BE2C (cell line): Measurements from ENCODE around the gene CENPQ.
"Not testable (repeated sequence)": the region's sequence is repeated elsewhere in the genome, so short reads cannot be mapped to it uniquely, and the experiment has no call there.

Experiments
- DNase-seq: peaks from one replicate; pipeline ENCODE4 v3.0.0-alpha.2; 2020
- H3K27me3 ChIP-seq: fragments of 250-450 bp; sonication (Bioruptor Pico); 2 replicates; pipeline ENCODE4 v1.5.1; 2020; ENCODE audit warnings: mild to moderate bottlenecking
- H3K36me3 ChIP-seq: fragments of 250-450 bp; sonication (Bioruptor Pico); 2 replicates; pipeline ENCODE4 v1.5.1; 2020; ENCODE audit warnings: mild to moderate bottlenecking
- H3K4me1 ChIP-seq: fragments of 250-450 bp; sonication (Bioruptor Pico); 2 replicates; pipeline ENCODE4 v1.5.1; 2020
- H3K4me3 ChIP-seq: 2 replicates; pipeline ENCODE4 v1.5.1; 2011; ENCODE audit warnings: low read depth, low read length
- H3K9me3 ChIP-seq: fragments of 250-450 bp; sonication (Bioruptor Pico); 2 replicates; pipeline ENCODE4 v1.5.1; 2020
- TF ChIP-seq, protein P1 (sequence below): IDR thresholded peaks from 2 replicates; pipeline ENCODE4 v1.5.1; 2012; ENCODE audit warnings: mild to moderate bottlenecking, low read depth, low read length

The CENPQ gene

DNA sequence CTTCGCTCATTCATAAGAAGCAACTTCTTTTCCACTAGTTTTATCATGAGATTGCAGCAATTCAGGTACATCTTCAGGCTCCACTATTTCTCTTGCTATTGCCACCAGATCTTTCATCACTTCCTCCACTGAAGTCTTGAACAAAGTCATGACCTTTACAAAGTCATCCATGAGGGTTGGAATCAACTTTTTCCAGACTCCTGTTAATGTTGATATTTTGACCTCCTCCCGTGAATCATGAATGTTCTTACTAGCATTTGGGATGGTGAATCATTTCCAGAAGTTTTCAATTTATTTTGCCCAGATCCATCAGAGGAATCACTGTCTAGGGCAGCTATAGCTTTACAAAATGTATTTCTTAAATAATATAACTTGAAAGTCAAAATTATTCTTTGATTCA lies 1.5 kb downstream of the CENPQ start:
- no peak for DNase-seq
- Histone ChIP-seq H3K9me3 (no peaks in the 10 kb centered on the region), H3K4me1 (no peaks in the 10 kb centered on the region), H3K27me3 (no peaks in the 10 kb centered on the region), H3K4me3 (no peak overlapping the region), H3K36me3 (no peaks in the 10 kb centered on the region)
- TF ChIP-seq, protein P1, sequence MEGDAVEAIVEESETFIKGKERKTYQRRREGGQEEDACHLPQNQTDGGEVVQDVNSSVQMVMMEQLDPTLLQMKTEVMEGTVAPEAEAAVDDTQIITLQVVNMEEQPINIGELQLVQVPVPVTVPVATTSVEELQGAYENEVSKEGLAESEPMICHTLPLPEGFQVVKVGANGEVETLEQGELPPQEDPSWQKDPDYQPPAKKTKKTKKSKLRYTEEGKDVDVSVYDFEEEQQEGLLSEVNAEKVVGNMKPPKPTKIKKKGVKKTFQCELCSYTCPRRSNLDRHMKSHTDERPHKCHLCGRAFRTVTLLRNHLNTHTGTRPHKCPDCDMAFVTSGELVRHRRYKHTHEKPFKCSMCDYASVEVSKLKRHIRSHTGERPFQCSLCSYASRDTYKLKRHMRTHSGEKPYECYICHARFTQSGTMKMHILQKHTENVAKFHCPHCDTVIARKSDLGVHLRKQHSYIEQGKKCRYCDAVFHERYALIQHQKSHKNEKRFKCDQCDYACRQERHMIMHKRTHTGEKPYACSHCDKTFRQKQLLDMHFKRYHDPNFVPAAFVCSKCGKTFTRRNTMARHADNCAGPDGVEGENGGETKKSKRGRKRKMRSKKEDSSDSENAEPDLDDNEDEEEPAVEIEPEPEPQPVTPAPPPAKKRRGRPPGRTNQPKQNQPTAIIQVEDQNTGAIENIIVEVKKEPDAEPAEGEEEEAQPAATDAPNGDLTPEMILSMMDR, result no peak

DNA sequence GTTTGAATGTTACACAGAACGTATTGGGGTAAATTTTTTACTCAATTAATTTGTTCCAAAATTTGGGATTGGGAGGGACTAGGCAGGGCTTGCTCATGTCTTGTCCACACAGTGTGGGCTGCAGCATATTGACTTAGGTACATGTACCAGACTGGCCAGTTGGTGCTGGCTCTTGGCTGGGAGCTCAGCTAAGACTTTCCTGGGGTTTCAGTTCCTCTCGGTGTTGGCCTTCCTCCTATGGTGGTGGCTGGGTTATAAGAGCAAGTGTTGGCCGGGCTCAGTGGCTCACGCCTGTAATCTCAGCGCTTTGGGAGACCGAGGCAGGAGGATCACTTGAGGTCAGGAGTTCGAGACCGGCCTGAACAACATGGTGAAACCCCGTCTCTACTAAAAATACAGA lies 4.9 kb downstream of the CENPQ start:
- DNase-seq, result no peak
- TF ChIP-seq, protein P1, result no peak

DNA sequence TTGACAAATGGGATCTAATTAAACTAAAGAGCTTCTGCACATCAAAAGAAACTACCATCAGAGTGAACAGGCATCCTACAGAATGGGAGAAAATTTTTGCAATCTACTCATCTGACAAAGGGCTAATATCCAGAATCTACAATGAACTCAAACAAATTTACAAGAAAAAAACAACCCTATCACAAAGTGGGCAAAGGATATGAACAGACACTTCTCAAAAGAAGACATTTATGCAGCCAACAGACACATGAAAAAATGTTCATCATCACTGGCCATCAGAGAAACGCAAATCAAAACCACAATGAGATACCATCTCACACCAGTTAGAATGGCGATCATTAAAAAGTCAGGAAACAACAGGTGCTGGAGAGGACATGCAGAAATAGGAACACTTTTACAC lies 13.4 kb downstream of the CENPQ start:
- H3K4me3 ChIP-seq, H3K27me3 ChIP-seq, H3K9me3 ChIP-seq, DNase-seq, H3K4me1 ChIP-seq: not testable (repeated sequence)
- H3K36me3 ChIP-seq, result peaks cover 23% of the 10 kb centered on the region

More for the DNA sequence above, 4.9 kb downstream of the CENPQ start:
- no peaks in the 10 kb centered on the region for H3K9me3 ChIP-seq
- H3K27me3 ChIP-seq, result no peaks in the 10 kb centered on the region
- peaks cover 9% of the 10 kb centered on the region for H3K36me3 ChIP-seq
- H3K4me3 ChIP-seq, result no peak overlapping the region
- no peaks in the 10 kb centered on the region for H3K4me1 ChIP-seq

DNA sequence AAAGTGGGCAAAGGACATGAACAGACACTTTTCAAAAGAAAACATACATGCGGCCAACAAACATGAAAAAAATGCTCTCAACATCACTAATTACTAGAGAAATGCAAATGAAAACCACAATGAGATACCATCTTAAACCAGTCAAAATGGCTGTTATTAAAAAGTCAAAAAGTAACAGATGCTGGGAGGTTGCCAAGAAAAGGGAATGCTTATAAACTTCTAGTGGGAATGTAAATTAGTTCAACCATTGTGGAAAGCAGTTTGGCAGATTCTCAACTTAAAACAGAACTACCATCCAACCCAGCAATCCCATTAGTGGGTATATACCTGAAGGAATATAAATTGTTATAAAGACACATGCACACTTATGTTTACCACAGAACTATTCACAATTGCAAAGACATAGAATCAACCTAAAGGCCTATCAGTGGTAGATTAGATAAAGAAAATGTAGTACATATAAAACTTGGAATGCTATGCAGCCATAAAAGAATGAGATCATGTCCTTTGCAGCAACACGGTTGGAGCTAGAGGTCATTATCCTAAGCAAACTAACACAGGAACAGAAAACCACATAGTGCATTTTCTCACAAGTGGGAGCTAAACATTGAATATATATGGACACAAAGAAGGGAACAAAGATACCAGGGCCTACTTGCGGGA lies 16.3 kb downstream of the CENPQ start:
- H3K4me3 ChIP-seq, result no peak overlapping the region
- no peaks in the 10 kb centered on the region for H3K27me3 ChIP-seq
- TF ChIP-seq, protein P1, result no peak
- no peak for DNase-seq
- H3K4me1 ChIP-seq, result no peaks in the 10 kb centered on the region
- H3K9me3 ChIP-seq, result no peaks in the 10 kb centered on the region
- H3K36me3 ChIP-seq, result peaks cover 6% of the 10 kb centered on the region

DNA sequence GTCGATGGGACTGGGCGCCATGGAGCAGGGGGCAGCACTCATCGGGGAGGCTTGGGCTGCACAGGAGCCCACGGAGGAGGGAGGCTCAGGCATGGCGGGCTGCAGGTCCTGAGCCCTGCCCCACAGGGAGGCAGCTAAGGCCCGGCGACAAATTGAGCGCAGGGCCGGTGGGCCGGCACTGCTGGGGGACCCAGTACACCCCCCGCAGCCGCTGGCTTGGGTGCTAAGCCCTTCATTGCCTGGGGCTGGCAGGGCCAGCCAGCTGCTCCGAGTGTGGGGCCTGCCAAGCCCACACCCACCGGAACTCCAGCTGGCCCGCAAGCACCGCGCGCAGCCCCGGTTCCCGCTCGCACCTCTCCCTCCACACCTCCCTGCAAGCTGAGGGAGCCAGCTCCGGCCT lies 18.7 kb downstream of the CENPQ start:
- not testable (repeated sequence) for DNase-seq, H3K27me3 ChIP-seq, H3K4me3 ChIP-seq, H3K36me3 ChIP-seq, H3K4me1 ChIP-seq, H3K9me3 ChIP-seq

DNA sequence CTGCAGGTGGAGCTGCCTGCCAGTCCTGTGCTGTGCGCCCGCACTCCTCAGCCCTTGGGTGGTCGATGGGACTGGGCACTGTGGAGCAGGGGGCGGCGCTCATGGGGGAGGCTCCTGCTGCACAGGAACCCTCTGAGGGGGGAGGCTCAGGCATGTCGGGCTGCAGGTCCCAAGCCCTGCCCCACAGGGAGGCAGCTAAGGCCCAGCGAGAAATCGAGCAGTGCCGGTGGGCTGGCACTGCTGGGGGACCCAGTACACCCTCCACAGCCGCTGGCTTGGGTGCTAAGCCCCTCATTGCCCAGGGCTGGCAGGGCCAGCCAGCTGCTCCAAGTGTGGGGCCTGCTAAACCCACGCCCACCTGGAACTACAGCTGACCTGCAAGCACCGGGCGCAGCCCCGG lies 20.2 kb downstream of the CENPQ start:
- H3K36me3 ChIP-seq, H3K27me3 ChIP-seq, DNase-seq, H3K9me3 ChIP-seq, H3K4me1 ChIP-seq, H3K4me3 ChIP-seq: not testable (repeated sequence)

DNA sequence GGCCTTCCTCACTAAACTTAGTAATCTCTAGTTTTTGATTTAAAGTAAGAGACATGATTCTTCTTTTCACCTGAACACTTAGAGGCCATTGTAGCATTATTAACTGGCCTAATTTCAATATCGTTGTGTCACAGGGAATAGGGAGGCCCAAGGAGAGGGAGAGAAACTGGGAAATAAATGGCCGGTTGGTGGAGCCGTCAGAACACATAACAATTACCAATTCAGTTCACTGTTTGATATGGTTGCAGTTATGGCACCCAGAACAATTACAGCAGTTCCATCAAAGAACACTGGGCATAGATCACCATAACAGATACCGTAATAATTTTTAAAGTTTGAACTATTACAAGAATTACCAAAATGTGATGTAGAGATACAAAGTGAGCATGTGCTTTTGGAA lies 27.5 kb downstream of the CENPQ start:
- Histone ChIP-seq H3K4me3 (no peak overlapping the region), H3K4me1 (no peaks in the 10 kb centered on the region), H3K36me3 (peaks cover 12% of the 10 kb centered on the region), H3K27me3 (no peaks in the 10 kb centered on the region), H3K9me3 (no peaks in the 10 kb centered on the region)
- no peak for DNase-seq
- TF ChIP-seq, protein P1, result no peak

DNA sequence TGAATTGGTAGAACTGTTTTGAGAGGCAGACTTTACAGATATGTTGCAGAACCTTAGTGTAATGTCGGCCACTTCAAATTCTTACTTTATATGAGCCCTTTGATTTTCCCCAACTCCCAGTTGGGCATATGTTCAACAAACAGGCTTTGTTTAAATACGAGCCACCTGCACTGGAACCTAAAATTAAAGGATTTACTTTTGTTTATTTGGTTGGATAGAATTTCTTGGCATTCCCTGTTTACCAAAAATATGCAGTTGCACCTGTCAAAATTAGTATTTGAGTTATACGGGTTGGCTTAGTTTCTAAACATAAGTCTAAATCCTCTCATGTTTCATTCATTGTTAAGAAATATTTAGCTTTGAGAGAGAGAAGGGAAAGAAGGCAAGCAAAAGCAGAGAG lies 34.1 kb downstream of the CENPQ start:
- Histone ChIP-seq H3K4me1 (no peaks in the 10 kb centered on the region), H3K27me3 (peaks cover 19% of the 10 kb centered on the region), H3K36me3 (no peaks in the 10 kb centered on the region), H3K4me3 (no peak overlapping the region), H3K9me3 (no peaks in the 10 kb centered on the region)
- no peak for DNase-seq
- TF ChIP-seq, protein P1, result no peak
